Measurements from ENCODE around the gene BAIAP2. TPM values are rescaled to one million over a fixed set of nuclear protein-coding genes. Genes with fewer than 3 reads are reported as not detected.

The BAIAP2 gene
- total and polyA plus RNA-seq, 10 of the 15 experiments (the other 5 are each of a cell fraction or from before 2014, with no cell fraction given), result 0.15 to 1.2 (median 0.46) TPM; not detected in 2

DNA sequence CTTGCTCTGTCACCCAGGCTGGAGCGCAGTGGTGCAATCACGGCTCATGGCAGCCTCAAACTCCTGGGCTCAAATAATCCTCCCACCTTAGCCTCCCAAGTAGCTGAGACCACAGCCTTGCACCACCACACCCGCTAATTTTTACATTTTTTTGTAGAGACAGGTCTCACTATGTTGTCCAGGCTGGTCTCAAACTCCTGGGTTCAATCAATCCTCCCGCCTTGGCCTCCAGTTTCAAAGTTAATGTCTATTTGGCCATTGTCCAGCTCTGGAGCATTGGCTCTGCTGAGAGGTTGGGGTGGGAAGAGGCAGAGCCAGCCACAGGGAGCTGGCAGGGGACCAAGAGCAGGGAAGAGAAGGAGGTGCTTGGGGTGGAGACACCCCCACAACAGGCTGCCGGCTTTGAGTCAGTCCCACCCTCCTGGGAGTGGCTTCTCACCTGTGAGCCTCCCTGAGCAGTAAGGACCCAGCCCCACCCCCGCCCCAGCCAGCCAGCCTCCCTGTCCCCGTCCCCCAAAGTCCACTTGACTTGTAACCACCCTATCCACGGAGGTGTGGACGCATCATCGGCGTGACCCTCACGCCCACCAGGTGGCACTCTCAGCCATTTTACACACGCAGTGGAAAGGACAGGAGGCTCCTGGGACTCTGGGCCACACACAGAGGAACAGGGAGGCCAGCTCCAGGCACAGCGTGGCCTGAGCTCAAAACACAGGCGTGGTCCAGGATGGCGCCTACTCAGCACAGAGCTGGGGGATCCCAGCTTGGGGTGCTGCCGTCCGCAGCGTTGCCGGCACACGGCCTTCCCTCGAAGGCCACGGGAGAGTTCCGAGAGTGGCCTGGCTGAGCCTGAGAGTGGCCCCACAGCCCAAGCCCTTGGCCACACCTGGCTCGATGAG, 107.6 kb downstream of the BAIAP2 start (continued):
- TF ChIP-seq, protein P1, sequence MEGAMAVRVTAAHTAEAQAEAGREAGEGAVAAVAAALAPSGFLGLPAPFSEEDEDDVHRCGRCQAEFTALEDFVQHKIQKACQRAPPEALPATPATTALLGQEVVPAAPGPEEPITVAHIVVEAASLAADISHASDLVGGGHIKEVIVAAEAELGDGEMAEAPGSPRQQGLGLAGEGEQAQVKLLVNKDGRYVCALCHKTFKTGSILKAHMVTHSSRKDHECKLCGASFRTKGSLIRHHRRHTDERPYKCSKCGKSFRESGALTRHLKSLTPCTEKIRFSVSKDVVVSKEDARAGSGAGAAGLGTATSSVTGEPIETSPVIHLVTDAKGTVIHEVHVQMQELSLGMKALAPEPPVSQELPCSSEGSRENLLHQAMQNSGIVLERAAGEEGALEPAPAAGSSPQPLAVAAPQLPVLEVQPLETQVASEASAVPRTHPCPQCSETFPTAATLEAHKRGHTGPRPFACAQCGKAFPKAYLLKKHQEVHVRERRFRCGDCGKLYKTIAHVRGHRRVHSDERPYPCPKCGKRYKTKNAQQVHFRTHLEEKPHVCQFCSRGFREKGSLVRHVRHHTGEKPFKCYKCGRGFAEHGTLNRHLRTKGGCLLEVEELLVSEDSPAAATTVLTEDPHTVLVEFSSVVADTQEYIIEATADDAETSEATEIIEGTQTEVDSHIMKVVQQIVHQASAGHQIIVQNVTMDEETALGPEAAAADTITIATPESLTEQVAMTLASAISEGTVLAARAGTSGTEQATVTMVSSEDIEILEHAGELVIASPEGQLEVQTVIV (IDR thresholded peaks at IDR 0.05; ENCODE audit: borderline replicate concordance, partially characterized antibody), result no peak
- TF ChIP-seq PAX5 (IDR thresholded peaks at IDR 0.05; ENCODE audit: borderline replicate concordance, low read depth, low read length), result no peak

DNA sequence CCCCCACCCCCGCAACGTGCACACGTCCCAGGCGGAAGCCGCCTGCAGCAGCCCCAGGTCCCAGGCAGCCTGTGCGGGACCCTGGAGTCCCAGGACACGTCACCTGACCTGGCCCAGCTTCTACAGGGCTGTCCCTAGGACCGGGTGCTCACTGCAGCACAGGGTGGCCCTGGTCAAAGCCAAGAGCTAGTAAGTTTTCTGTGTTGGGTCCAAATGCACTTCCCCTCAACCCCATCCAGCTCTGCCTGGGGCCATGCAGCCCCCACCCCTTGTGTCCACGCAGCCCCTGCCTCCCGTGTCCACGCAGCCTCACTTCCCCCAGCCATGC, 108.2 kb downstream of the BAIAP2 start:
- H3K27me3 ChIP-seq (replicated peaks in 1 of 2; ENCODE audit: control insufficient read depth in 2 of 2, insufficient read depth in 2 of 2, low read length in 1 of 2), result no peaks in the 10 kb centered on the region
- ChIA-PET SMC1A (ENCODE audit: uncharacterized antibody, unreplicated experiment) (interaction anchor here (1.5 to 2.4 kb wide), 2 partner anchors 96 to 99 kb away, joined by 5 to 7 read pairs; partner anchors contain the start of genes NDUFAF8 and TEPSIN), RAD21 (ENCODE audit: unreplicated experiment) (interaction anchor here (1.0 to 1.4 kb wide), 2 partner anchors 99 to 341 kb away, joined by 3 to 5 read pairs; no protein-coding TSS in a partner anchor), CTCF (interaction anchor here (0.6 to 1.9 kb wide), 4 partner anchors 10 to 342 kb away, joined by 3 to 17 read pairs (median 4); partner anchors contain the start of genes NDUFAF8 and TEPSIN), POLR2A (no interaction called here)
- intact Hi-C loops (cut with micrococcal nuclease; ENCODE audit: unreplicated experiment) (loop anchor here (5.0 kb wide), 1 partner anchor 339 kb away; no protein-coding TSS in a partner anchor), in situ Hi-C loops (cut with MboI) (loop anchor here (25.0 kb wide), 1 partner anchor 344 kb away; no protein-coding TSS in a partner anchor)
- H3K79me2 ChIP-seq (ENCODE audit: control insufficient read depth, insufficient read depth, low read length), result no peaks in the 10 kb centered on the region
- H3K4me2 ChIP-seq (ENCODE audit: control insufficient read depth, insufficient read depth), result no peak overlapping the region
- no peaks in the 10 kb centered on the region for H4K20me1 ChIP-seq (ENCODE audit: control insufficient read depth, insufficient read depth)
- H3K9me3 ChIP-seq (replicated peaks; ENCODE audit: control insufficient read depth, insufficient read depth, low read length), result no peaks in the 10 kb centered on the region
- ATAC-seq (peak; percentile 14; the same call in 1 of the 3 replicates), DNase-seq (ENCODE audit: low read depth, low spot score) (no peak), FAIRE-seq (no peak)
- no peaks in the 10 kb centered on the region for H3K4me1 ChIP-seq (ENCODE audit: control insufficient read depth, insufficient read depth, low read length)
- H3K36me3 ChIP-seq (ENCODE audit: control insufficient read depth in 2 of 2, insufficient read depth in 2 of 2, low read length in 1 of 2), result no peaks in the 10 kb centered on the region
- no peak overlapping the region for H3K27ac ChIP-seq (ENCODE audit: control insufficient read depth, insufficient read depth)
- BruUV-seq (replicated peaks), result no TSS peak
- no peak overlapping the region for H3K4me3 ChIP-seq
- no peak overlapping the region for H2AFZ ChIP-seq (ENCODE audit: control insufficient read depth, low read depth, low read length)
- H3K9ac ChIP-seq (ENCODE audit: control insufficient read depth, insufficient read depth, low read length), result no peak overlapping the region
- WGBS (ENCODE audit: insufficient coverage, insufficient replicate concordance, low lambda C conversion rate, missing lambda C conversion rate), result 36% methylated on average over 9 of the region's 11 CpGs
- TF ChIP-seq, protein P2, sequence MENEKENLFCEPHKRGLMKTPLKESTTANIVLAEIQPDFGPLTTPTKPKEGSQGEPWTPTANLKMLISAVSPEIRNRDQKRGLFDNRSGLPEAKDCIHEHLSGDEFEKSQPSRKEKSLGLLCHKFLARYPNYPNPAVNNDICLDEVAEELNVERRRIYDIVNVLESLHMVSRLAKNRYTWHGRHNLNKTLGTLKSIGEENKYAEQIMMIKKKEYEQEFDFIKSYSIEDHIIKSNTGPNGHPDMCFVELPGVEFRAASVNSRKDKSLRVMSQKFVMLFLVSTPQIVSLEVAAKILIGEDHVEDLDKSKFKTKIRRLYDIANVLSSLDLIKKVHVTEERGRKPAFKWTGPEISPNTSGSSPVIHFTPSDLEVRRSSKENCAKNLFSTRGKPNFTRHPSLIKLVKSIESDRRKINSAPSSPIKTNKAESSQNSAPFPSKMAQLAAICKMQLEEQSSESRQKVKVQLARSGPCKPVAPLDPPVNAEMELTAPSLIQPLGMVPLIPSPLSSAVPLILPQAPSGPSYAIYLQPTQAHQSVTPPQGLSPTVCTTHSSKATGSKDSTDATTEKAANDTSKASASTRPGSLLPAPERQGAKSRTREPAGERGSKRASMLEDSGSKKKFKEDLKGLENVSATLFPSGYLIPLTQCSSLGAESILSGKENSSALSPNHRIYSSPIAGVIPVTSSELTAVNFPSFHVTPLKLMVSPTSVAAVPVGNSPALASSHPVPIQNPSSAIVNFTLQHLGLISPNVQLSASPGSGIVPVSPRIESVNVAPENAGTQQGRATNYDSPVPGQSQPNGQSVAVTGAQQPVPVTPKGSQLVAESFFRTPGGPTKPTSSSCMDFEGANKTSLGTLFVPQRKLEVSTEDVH (IDR thresholded peaks at IDR 0.05; ENCODE audit: low read depth, partially characterized antibody), result no peak
- TF ChIP-seq, protein P3, sequence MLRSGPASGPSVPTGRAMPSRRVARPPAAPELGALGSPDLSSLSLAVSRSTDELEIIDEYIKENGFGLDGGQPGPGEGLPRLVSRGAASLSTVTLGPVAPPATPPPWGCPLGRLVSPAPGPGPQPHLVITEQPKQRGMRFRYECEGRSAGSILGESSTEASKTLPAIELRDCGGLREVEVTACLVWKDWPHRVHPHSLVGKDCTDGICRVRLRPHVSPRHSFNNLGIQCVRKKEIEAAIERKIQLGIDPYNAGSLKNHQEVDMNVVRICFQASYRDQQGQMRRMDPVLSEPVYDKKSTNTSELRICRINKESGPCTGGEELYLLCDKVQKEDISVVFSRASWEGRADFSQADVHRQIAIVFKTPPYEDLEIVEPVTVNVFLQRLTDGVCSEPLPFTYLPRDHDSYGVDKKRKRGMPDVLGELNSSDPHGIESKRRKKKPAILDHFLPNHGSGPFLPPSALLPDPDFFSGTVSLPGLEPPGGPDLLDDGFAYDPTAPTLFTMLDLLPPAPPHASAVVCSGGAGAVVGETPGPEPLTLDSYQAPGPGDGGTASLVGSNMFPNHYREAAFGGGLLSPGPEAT (IDR thresholded peaks at IDR 0.05; ENCODE audit: low read depth), result no peak
- no peak for TF ChIP-seq CREM (IDR thresholded peaks at IDR 0.05; ENCODE audit: low read depth)
- TF ChIP-seq NRF1 (conservative IDR thresholded peaks at IDR 0.05; ENCODE audit: low read depth, low read length), result no peak
- TF ChIP-seq CHD2 (IDR thresholded peaks at IDR 0.05; ENCODE audit: borderline replicate concordance, low read depth, low read length), result no peak
- no peak for TF ChIP-seq SIN3A (IDR thresholded peaks at IDR 0.05; ENCODE audit: low read depth, low read length)
- no peak for TF ChIP-seq RELA (IDR thresholded peaks at IDR 0.05; ENCODE audit: borderline replicate concordance, partially characterized antibody)
- TF ChIP-seq ZBED1 (IDR thresholded peaks at IDR 0.05; ENCODE audit: borderline replicate concordance), result no peak
- no peak for TF ChIP-seq LARP7 (IDR thresholded peaks at IDR 0.05)
- TF ChIP-seq MTA2 (IDR thresholded peaks at IDR 0.05; ENCODE audit: low read depth), result no peak
- no peak for TF ChIP-seq FOS (IDR thresholded peaks at IDR 0.05; ENCODE audit: borderline replicate concordance, extremely low read depth, insufficient read length)
- no peak for TF ChIP-seq STAT1 (conservative IDR thresholded peaks at IDR 0.05)
